ENCODE measurements around the gene C4BPA.

Gene C4BPA

DNA sequence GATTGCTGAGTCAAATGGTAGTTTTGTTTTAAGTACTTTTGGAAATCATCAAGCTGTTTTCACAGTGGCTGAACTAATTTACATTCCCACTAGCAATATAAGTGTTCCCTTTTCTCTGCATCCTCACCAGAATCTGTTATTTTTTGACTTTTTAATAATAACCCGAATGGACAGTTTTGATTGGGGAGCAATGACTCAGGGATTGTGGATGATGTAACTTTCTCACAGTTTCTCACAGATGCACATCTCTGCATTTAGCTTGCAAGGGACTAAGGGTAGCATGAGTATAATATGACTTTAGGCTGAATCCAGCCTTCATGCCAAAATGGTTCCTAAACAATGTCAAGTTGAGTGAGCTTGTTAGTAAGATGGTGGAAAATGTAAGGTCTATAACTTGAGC, 90.2 kb downstream of the C4BPA start:
- no peak for DNase-seq
